Smooth muscle cell of the pulmonary artery (primary cell): ENCODE results near the gene ZSWIM3. TPM values are rescaled to one million over a fixed set of nuclear protein-coding genes. Genes with fewer than 3 reads are reported as not detected.

ENCODE experiments used
- total RNA-seq: library from RNA; depleted of rRNA; stranded (reverse); fragments of >200 nt; gene quantifications from 2 replicates; pipeline ENCODE4 v1.2.3, GENCODE V29; 2014

ZSWIM3 gene
- total RNA-seq: 5.0 and 5.1 TPM in 2 replicates

GRCh38 chr20:45857114-45857881 lies at the start of gene ZSWIM3, which contains the start of gene ACOT8:
TSS of gene ZSWIM3 (plus strand) at chr20:45857614. CDS start at chr20:45857826, 212 bp downstream.
TSS of gene ACOT8 (minus strand) at chr20:45857392. CDS start at chr20:45857315, 77 bp downstream.

GRCh38 chr20:45812157-45813005 lies 45.0 kb upstream of the ZSWIM3 start, which contains the start of gene UBE2C:
TSS of gene UBE2C (plus strand) at chr20:45812644. CDS start at chr20:45812696, 52 bp downstream.

GRCh38 chr20:45827030-45827652 lies 30.3 kb upstream of the ZSWIM3 start, which contains the start of gene TNNC2:
TSS of gene TNNC2 (minus strand) at chr20:45827312. CDS start at chr20:45827248, 64 bp downstream.

GRCh38 chr20:45833030-45833882 lies 24.2 kb upstream of the ZSWIM3 start, which contains the start of gene SNX21:
TSS of gene SNX21 (plus strand) at chr20:45833799. CDS start at chr20:45833920, 121 bp downstream.

GRCh38 chr20:45880988-45881788 lies 23.8 kb downstream of the ZSWIM3 start, which contains the start of gene ZSWIM1:
TSS of gene ZSWIM1 (plus strand) at chr20:45881227. CDS start at chr20:45882593, 1,366 bp downstream.

GRCh38 chr20:45887346-45887715 lies 29.9 kb downstream of the ZSWIM3 start, which contains the start of gene SPATA25:
TSS of gene SPATA25 (minus strand) at chr20:45887622. CDS start at chr20:45887590, 32 bp downstream.

GRCh38 chr20:45890985-45891983 lies 33.9 kb downstream of the ZSWIM3 start, which contains the start of the genes CTSA and NEURL2:
TSS of gene CTSA (plus strand) at chr20:45891335. CDS start at chr20:45891569, 234 bp downstream.
TSS of gene NEURL2 (minus strand) at chr20:45891208. CDS start at chr20:45890991, 217 bp downstream.

GRCh38 chr20:45911486-45912343 lies 54.3 kb downstream of the ZSWIM3 start, which contains the start of gene PLTP:
TSS of gene PLTP (minus strand) at chr20:45912155. CDS start at chr20:45911452, 703 bp downstream.

Other genes starting within 250 kb of the ZSWIM3 start
- gene WFDC10A, start 227.9 kb upstream of the ZSWIM3 start, total RNA-seq: not detected in 2 replicates
- gene WFDC9, start 226.3 kb upstream of the ZSWIM3 start, total RNA-seq: not detected in 2 replicates
- not detected in 2 replicates for gene WFDC11, start 187.4 kb upstream of the ZSWIM3 start, total RNA-seq
- gene WFDC13, start 155.6 kb upstream of the ZSWIM3 start, total RNA-seq: not detected in 2 replicates
- 0.26 TPM in 1 of 2 replicates, not detected in the other for gene WFDC10B, start 152.6 kb upstream of the ZSWIM3 start, total RNA-seq
- not detected in 2 replicates for gene SPINT4, start 135.3 kb upstream of the ZSWIM3 start, total RNA-seq
- 0.17 and 0.39 TPM in 2 replicates for gene WFDC3, start 65.7 kb upstream of the ZSWIM3 start, total RNA-seq
- gene DNTTIP1, start 65.7 kb upstream of the ZSWIM3 start, total RNA-seq: 5.9 and 12.8 TPM in 2 replicates
- gene UBE2C, start 45.0 kb upstream of the ZSWIM3 start, total RNA-seq: 2.1 and 7.9 TPM in 2 replicates
- 0.39 TPM in 1 of 2 replicates, not detected in the other for gene TNNC2, start 30.3 kb upstream of the ZSWIM3 start, total RNA-seq
- 57.8 and 64.4 TPM in 2 replicates for gene SNX21, start 23.8 kb upstream of the ZSWIM3 start, total RNA-seq
- 30.2 and 32.1 TPM in 2 replicates for gene ACOT8, start 222 bp upstream of the ZSWIM3 start, total RNA-seq
- 5.8 and 6.0 TPM in 2 replicates for gene ZSWIM1, start 23.6 kb downstream of the ZSWIM3 start, total RNA-seq
- 0.65 and 2.0 TPM in 2 replicates for gene SPATA25, start 30.0 kb downstream of the ZSWIM3 start, total RNA-seq
- 3.8 and 4.5 TPM in 2 replicates for gene NEURL2, start 33.6 kb downstream of the ZSWIM3 start, total RNA-seq
- gene CTSA, start 33.7 kb downstream of the ZSWIM3 start, total RNA-seq: 174 and 186 TPM in 2 replicates
- gene PLTP, start 54.5 kb downstream of the ZSWIM3 start, total RNA-seq: 59.2 and 75.1 TPM in 2 replicates
- gene PCIF1, start 77.1 kb downstream of the ZSWIM3 start, total RNA-seq: 13.9 and 15.1 TPM in 2 replicates
- 11.3 and 15.4 TPM in 2 replicates for gene ZNF335, start 114.6 kb downstream of the ZSWIM3 start, total RNA-seq
- gene MMP9, start 151.3 kb downstream of the ZSWIM3 start, total RNA-seq: not detected in 2 replicates
- gene SLC12A5, start 171.6 kb downstream of the ZSWIM3 start, total RNA-seq: 0.07 TPM in 1 of 2 replicates, not detected in the other
- gene NCOA5, start 232.3 kb downstream of the ZSWIM3 start, total RNA-seq: 9.3 and 9.6 TPM in 2 replicates